Gastroesophageal sphincter (tissue), 3 donors: ENCODE measurements around the gene CMIP.

Experiments used
- POLR2AphosphoS5 ChIP-seq: sonication (generic); formaldehyde crosslinking; IDR thresholded peaks from one replicate; pipeline ENCODE4 v1.6.1; 2017; ENCODE audit warnings: antibody characterized with exemption
- TF ChIP-seq, protein P1 (sequence below), 4 experiments: fragments of 200-600 bp in 2 of 4; fragments of 450-650 bp in 2 of 4; sonication (generic) in 1 of 4; IDR thresholded peaks; one replicate each; pipeline ENCODE4 v1.5.1; 2017 to 2019; ENCODE audit warnings: antibody characterized with exemption in 4 of 4, mild to moderate bottlenecking in 2 of 4, moderate library complexity in 2 of 4

DNA sequence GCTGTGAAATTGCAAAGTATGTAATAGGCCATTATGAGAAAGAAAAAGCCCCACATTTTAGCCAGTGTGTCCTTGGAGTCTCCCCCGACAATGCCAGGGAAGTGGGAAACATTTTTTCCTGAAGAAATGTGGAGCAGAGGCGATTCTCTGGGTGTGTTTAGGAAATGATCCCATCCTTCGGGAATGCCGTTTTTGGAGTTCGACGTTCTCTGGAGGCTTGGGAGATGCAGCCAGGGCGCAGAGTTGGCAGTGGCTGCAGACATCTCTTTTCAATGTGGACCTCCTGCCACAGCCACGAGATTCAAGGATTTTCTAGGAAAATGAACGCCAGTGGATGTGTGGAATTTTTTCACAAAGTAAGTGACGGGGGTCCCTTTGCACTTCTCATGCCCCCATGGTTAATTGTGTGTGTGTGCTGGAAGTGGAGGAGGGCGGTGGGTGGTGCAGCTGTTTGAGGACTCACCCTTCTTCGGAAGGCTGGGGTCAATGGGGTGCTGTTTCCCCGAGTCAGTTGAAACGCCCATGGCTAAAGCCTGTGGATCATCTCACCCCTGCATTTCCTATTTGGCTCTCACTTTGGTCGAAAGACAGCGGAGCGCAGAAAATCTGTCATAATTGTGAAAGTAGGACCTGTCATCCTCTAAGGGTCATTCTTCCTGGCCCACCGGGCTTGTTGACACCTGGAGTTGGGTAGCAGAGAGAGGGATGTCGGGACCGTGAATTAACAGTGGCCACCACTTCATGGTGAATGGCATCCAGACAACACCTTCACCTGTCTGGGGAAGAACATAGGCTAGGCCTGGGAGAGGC lies 73.2 kb downstream of the CMIP start:
- TF ChIP-seq, protein P1, sequence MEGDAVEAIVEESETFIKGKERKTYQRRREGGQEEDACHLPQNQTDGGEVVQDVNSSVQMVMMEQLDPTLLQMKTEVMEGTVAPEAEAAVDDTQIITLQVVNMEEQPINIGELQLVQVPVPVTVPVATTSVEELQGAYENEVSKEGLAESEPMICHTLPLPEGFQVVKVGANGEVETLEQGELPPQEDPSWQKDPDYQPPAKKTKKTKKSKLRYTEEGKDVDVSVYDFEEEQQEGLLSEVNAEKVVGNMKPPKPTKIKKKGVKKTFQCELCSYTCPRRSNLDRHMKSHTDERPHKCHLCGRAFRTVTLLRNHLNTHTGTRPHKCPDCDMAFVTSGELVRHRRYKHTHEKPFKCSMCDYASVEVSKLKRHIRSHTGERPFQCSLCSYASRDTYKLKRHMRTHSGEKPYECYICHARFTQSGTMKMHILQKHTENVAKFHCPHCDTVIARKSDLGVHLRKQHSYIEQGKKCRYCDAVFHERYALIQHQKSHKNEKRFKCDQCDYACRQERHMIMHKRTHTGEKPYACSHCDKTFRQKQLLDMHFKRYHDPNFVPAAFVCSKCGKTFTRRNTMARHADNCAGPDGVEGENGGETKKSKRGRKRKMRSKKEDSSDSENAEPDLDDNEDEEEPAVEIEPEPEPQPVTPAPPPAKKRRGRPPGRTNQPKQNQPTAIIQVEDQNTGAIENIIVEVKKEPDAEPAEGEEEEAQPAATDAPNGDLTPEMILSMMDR (IDR thresholded peaks at IDR 0.05): no peak
- TF ChIP-seq POLR2AphosphoS5: no peak
